ENCODE data around the gene MACF1. TPM values are rescaled to one million over a fixed set of nuclear protein-coding genes. Genes with fewer than 3 reads are reported as not detected.

The MACF1 gene
- total and polyA plus RNA-seq, 2 donors (not counting 1 experiment from before 2014, with no cell fraction given), result 64.1 to 159 TPM

GRCh38 chr1:39293375-39294070 is 89.0 kb downstream of the MACF1 start:
- no peak overlapping the region for H3K4me3 ChIP-seq (ENCODE audit: control extremely low read depth in 1 of 5, extremely low read depth in 1 of 5, insufficient read depth in 1 of 5, low read depth in 2 of 5, low read length in 4 of 5)
- TF ChIP-seq EZH2 (IDR thresholded peaks at IDR 0.05; ENCODE audit: borderline replicate concordance, insufficient read depth, low read depth, low read length, poor library complexity, severe bottlenecking), result no peak
- no peak for TF ChIP-seq CTCF (IDR thresholded peaks at IDR 0.05)
- DNase-seq, result no peak
- H3K27me3 ChIP-seq (replicated peaks in 1 of 4; ENCODE audit: control extremely low read depth in 1 of 4, control insufficient read depth in 3 of 4, insufficient read depth in 4 of 4, low read length in 3 of 4), result no peaks in the 10 kb centered on the region
- Mint-ChIP-seq H3K9me3 (ENCODE audit: insufficient read depth) (no peaks in the 10 kb centered on the region), H3K27ac (no peak overlapping the region), H3K27me3 (no peaks in the 10 kb centered on the region), H3K4me1 (no peaks in the 10 kb centered on the region), H3K4me3 (no peak overlapping the region)
- H3K79me2 ChIP-seq (ENCODE audit: control insufficient read depth, insufficient read depth, low read length), result peaks cover 6% of the 10 kb centered on the region
- peaks cover 9 to 73% of the 10 kb centered on the region in 2 experiments for H3K36me3 ChIP-seq (replicated peaks in 1 of 2; ENCODE audit: control extremely low read depth in 1 of 2, control insufficient read depth in 1 of 2, extremely low read depth in 1 of 2, insufficient read depth in 2 of 2, low read length in 1 of 2)
- no CpG with 5 or more reads among the region's 3 CpGs for WGBS (ENCODE audit: insufficient coverage)
- no peak overlapping the region for H3K9ac ChIP-seq (ENCODE audit: low read length)
- ChIA-PET POLR2A (no interaction called here), CTCF (no interaction called here)
- H3K4me1 ChIP-seq (ENCODE audit: control insufficient read depth in 2 of 2, insufficient read depth in 2 of 2, low read length in 2 of 2), result no peaks in the 10 kb centered on the region
- no peak for ATAC-seq (ENCODE audit: low read depth)
- H3K27ac ChIP-seq (ENCODE audit: low read length in 2 of 2), result no peak overlapping the region
- H4K20me1 ChIP-seq (ENCODE audit: control insufficient read depth, insufficient read depth, low read length, poor library complexity, severe bottlenecking), result no peaks in the 10 kb centered on the region
- H2AFZ ChIP-seq (ENCODE audit: insufficient read depth, low read depth, low read length, poor library complexity, severe bottlenecking), result no peak overlapping the region
- intact Hi-C loops (cut with micrococcal nuclease), result no loop called here
- H3K4me2 ChIP-seq (replicated peaks; ENCODE audit: low read depth, low read length, poor library complexity, severe bottlenecking), result no peak overlapping the region
- no peaks in the 10 kb centered on the region for H3K9me3 ChIP-seq (ENCODE audit: control extremely low read depth in 1 of 3, control insufficient read depth in 2 of 3, insufficient read depth in 1 of 3, low read length in 2 of 3)

- POLR2A ChIA-PET, result interaction anchor here (0.6 kb wide), 1 partner anchor 317 kb away, joined by 3 read pairs; no protein-coding TSS in a partner anchor
- Histone ChIP-seq H3K79me2 (ENCODE audit: control insufficient read depth, insufficient read depth, low read length) (peaks cover 5% of the 10 kb centered on the region), H3K9me3 (ENCODE audit: control extremely low read depth in 1 of 3, control insufficient read depth in 2 of 3, insufficient read depth in 1 of 3, low read length in 2 of 3) (no peaks in the 10 kb centered on the region), H2AFZ (ENCODE audit: insufficient read depth, low read depth, low read length, poor library complexity, severe bottlenecking) (no peak overlapping the region), H3K27me3 (replicated peaks in 1 of 4; ENCODE audit: control extremely low read depth in 1 of 4, control insufficient read depth in 3 of 4, insufficient read depth in 4 of 4, low read length in 3 of 4) (no peaks in the 10 kb centered on the region), H3K4me1 (ENCODE audit: control insufficient read depth in 2 of 2, insufficient read depth in 2 of 2, low read length in 2 of 2) (no peaks in the 10 kb centered on the region), H3K36me3 (replicated peaks in 1 of 2; ENCODE audit: control extremely low read depth in 1 of 2, control insufficient read depth in 1 of 2, extremely low read depth in 1 of 2, insufficient read depth in 2 of 2, low read length in 1 of 2) (peaks cover 9 to 78% of the 10 kb centered on the region in 2 experiments), H3K4me3 (ENCODE audit: control extremely low read depth in 1 of 5, extremely low read depth in 1 of 5, insufficient read depth in 1 of 5, low read depth in 2 of 5, low read length in 4 of 5) (no peak overlapping the region), H3K27ac (ENCODE audit: low read length in 2 of 2) (no peak overlapping the region), H3K4me2 (replicated peaks; ENCODE audit: low read depth, low read length, poor library complexity, severe bottlenecking) (no peak overlapping the region), H3K9ac (ENCODE audit: low read length) (no peak overlapping the region), H4K20me1 (ENCODE audit: control insufficient read depth, insufficient read depth, low read length, poor library complexity, severe bottlenecking) (no peaks in the 10 kb centered on the region)
- no CpG with 5 or more reads among the region's 1 CpG for WGBS (ENCODE audit: insufficient coverage)
- Mint-ChIP-seq H3K9me3 (ENCODE audit: insufficient read depth) (no peaks in the 10 kb centered on the region), H3K27ac (no peak overlapping the region), H3K27me3 (no peaks in the 10 kb centered on the region), H3K4me1 (no peaks in the 10 kb centered on the region), H3K4me3 (no peak overlapping the region)
- DNase-seq (no peak), ATAC-seq (ENCODE audit: low read depth) (no peak)
- intact Hi-C loops (cut with micrococcal nuclease), result no loop called here
- CTCF ChIA-PET, result interaction anchor here (1.3 kb wide), 1 partner anchor 202 kb away, joined by 3 read pairs; no protein-coding TSS in a partner anchor
- no peak for TF ChIP-seq EZH2 (IDR thresholded peaks at IDR 0.05; ENCODE audit: borderline replicate concordance, insufficient read depth, low read depth, low read length, poor library complexity, severe bottlenecking)
- TF ChIP-seq CTCF (IDR thresholded peaks at IDR 0.05), result no peak
Observed at GRCh38 chr1:39294531-39294930, 90.0 kb downstream of the MACF1 start.
